Measurements from ENCODE around the gene SLC30A3.

SLC30A3 gene

GRCh38 chr2:27255187-27255586 lies 7.7 kb downstream of the SLC30A3 start:
- peaks cover 13% of the 10 kb centered on the region for H3K27me3 ChIP-seq (ENCODE audit: control insufficient read depth, low read length)
- H3K27ac ChIP-seq (ENCODE audit: low read depth, low read length), result no peak overlapping the region

GRCh38 chr2:27251766-27252165 lies 11.1 kb downstream of the SLC30A3 start:
- Histone ChIP-seq H3F3A (ENCODE audit: control insufficient read depth, insufficient read depth) (0 out of 2 replicates have a peak, but pooled peaks cover 4% of the 10 kb centered on the region), H3K4me1 (ENCODE audit: control insufficient read depth, low read length) (peaks cover 31% of the 10 kb centered on the region), H3K36me3 (ENCODE audit: control insufficient read depth, low read length) (no peaks in the 10 kb centered on the region), H3K9me2 (replicated peaks; ENCODE audit: control insufficient read depth, low read length) (no peaks in the 10 kb centered on the region), H3K79me2 (ENCODE audit: control insufficient read depth, low read length) (no peaks in the 10 kb centered on the region), H3K4me2 (ENCODE audit: low read length) (peak overlapping the region; percentile 50), H3K27ac (ENCODE audit: low read depth, low read length) (no peak overlapping the region), H4K20me1 (ENCODE audit: control insufficient read depth, insufficient read depth, low read depth, low read length) (no peaks in the 10 kb centered on the region), H3K9me3 (ENCODE audit: control insufficient read depth, insufficient read depth, low read length) (no peaks in the 10 kb centered on the region), H3K27me3 (ENCODE audit: control insufficient read depth, low read length) (peaks cover 5% of the 10 kb centered on the region; the same call in 1 of the 2 replicates), H3K4me3 (ENCODE audit: low read length) (no peak overlapping the region)
- TF ChIP-seq, protein P1, sequence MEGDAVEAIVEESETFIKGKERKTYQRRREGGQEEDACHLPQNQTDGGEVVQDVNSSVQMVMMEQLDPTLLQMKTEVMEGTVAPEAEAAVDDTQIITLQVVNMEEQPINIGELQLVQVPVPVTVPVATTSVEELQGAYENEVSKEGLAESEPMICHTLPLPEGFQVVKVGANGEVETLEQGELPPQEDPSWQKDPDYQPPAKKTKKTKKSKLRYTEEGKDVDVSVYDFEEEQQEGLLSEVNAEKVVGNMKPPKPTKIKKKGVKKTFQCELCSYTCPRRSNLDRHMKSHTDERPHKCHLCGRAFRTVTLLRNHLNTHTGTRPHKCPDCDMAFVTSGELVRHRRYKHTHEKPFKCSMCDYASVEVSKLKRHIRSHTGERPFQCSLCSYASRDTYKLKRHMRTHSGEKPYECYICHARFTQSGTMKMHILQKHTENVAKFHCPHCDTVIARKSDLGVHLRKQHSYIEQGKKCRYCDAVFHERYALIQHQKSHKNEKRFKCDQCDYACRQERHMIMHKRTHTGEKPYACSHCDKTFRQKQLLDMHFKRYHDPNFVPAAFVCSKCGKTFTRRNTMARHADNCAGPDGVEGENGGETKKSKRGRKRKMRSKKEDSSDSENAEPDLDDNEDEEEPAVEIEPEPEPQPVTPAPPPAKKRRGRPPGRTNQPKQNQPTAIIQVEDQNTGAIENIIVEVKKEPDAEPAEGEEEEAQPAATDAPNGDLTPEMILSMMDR (IDR thresholded peaks at IDR 0.05; ENCODE audit: low read depth, low read length, poor library complexity, severe bottlenecking), result no peak
- TF ChIP-seq EZH2phosphoT487 (IDR thresholded peaks at IDR 0.05; ENCODE audit: borderline replicate concordance, low read length), result no peak

More at GRCh38 chr2:27255187-27255586, 7.7 kb downstream of the SLC30A3 start:
- Histone ChIP-seq H3K9me2 (replicated peaks; ENCODE audit: control insufficient read depth, low read length) (no peaks in the 10 kb centered on the region), H3K4me1 (ENCODE audit: control insufficient read depth, low read length) (peaks cover 19% of the 10 kb centered on the region), H3K79me2 (ENCODE audit: control insufficient read depth, low read length) (no peaks in the 10 kb centered on the region), H3K36me3 (ENCODE audit: control insufficient read depth, low read length) (no peaks in the 10 kb centered on the region), H3F3A (ENCODE audit: control insufficient read depth, insufficient read depth) (0 out of 2 replicates have a peak, but pooled peaks cover 4% of the 10 kb centered on the region), H3K4me3 (ENCODE audit: low read length) (no peak overlapping the region), H3K4me2 (ENCODE audit: low read length) (no peak overlapping the region), H4K20me1 (ENCODE audit: control insufficient read depth, insufficient read depth, low read depth, low read length) (no peaks in the 10 kb centered on the region), H3K9me3 (ENCODE audit: control insufficient read depth, insufficient read depth, low read length) (no peaks in the 10 kb centered on the region)
- TF ChIP-seq EZH2phosphoT487 (IDR thresholded peaks at IDR 0.05; ENCODE audit: borderline replicate concordance, low read length), result no peak
- TF ChIP-seq, protein P1 (IDR thresholded peaks at IDR 0.05; ENCODE audit: low read depth, low read length, poor library complexity, severe bottlenecking), result no peak

- no peaks in the 10 kb centered on the region for H3K27me3 ChIP-seq (ENCODE audit: control insufficient read depth, low read length)
- H3K36me3 ChIP-seq (ENCODE audit: control insufficient read depth, low read length), result no peaks in the 10 kb centered on the region
- no peaks in the 10 kb centered on the region for H3K79me2 ChIP-seq (ENCODE audit: control insufficient read depth, low read length)
- no peaks in the 10 kb centered on the region for H3K9me2 ChIP-seq (replicated peaks; ENCODE audit: control insufficient read depth, low read length)
- H3K4me3 ChIP-seq (ENCODE audit: low read length), result peak overlapping the region; percentile 34
- no peaks in the 10 kb centered on the region for H3K9me3 ChIP-seq (ENCODE audit: control insufficient read depth, insufficient read depth, low read length)
- no peak overlapping the region for H3K27ac ChIP-seq (ENCODE audit: low read depth, low read length)
- TF ChIP-seq EZH2phosphoT487 (IDR thresholded peaks at IDR 0.05; ENCODE audit: borderline replicate concordance, low read length), result no peak
- TF ChIP-seq, protein P1 (IDR thresholded peaks at IDR 0.05; ENCODE audit: low read depth, low read length, poor library complexity, severe bottlenecking), result no peak
- H3K4me2 ChIP-seq (ENCODE audit: low read length), result peak overlapping the region; percentile 50
- H3K4me1 ChIP-seq (ENCODE audit: control insufficient read depth, low read length), result peaks cover 31% of the 10 kb centered on the region
- H3F3A ChIP-seq (ENCODE audit: control insufficient read depth, insufficient read depth), result 0 out of 2 replicates have a peak, but pooled peaks cover 4% of the 10 kb centered on the region
- no peaks in the 10 kb centered on the region for H4K20me1 ChIP-seq (ENCODE audit: control insufficient read depth, insufficient read depth, low read depth, low read length)
Measured at GRCh38 chr2:27250652-27251379, 12.0 kb downstream of the SLC30A3 start.

Data from DOHH2 (cell line).